Measurements from ENCODE around the gene ZNF543. TPM values are rescaled to one million over a fixed set of nuclear protein-coding genes. Genes with fewer than 3 reads are reported as not detected.

The ZNF543 gene
- total RNA-seq, 2 experiments from 2014 or later: 6.3 to 7.0 TPM

- no peaks in the 10 kb centered on the region for H3K27me3 Mint-ChIP-seq
- POLR2A ChIA-PET: interaction anchor here (0.6 to 1.4 kb wide), 4 partner anchors 32 to 156 kb away, joined by 3 read pairs; no protein-coding TSS in a partner anchor
- CTCF ChIA-PET: no interaction called here
- peak; percentile 89 for DNase-seq
- intact Hi-C loops (cut with micrococcal nuclease): loop anchor here (1.0 to 10.0 kb wide), 2 partner anchors 39 to 85 kb away; partner anchors contain the start of genes TRAPPC2B, ZNF547 and ZNF805
- TF ChIP-seq, protein P1, sequence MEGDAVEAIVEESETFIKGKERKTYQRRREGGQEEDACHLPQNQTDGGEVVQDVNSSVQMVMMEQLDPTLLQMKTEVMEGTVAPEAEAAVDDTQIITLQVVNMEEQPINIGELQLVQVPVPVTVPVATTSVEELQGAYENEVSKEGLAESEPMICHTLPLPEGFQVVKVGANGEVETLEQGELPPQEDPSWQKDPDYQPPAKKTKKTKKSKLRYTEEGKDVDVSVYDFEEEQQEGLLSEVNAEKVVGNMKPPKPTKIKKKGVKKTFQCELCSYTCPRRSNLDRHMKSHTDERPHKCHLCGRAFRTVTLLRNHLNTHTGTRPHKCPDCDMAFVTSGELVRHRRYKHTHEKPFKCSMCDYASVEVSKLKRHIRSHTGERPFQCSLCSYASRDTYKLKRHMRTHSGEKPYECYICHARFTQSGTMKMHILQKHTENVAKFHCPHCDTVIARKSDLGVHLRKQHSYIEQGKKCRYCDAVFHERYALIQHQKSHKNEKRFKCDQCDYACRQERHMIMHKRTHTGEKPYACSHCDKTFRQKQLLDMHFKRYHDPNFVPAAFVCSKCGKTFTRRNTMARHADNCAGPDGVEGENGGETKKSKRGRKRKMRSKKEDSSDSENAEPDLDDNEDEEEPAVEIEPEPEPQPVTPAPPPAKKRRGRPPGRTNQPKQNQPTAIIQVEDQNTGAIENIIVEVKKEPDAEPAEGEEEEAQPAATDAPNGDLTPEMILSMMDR (IDR thresholded peaks at IDR 0.05): no peak
- peak; percentile 68 for ATAC-seq
- H3K4me3 Mint-ChIP-seq: no peak overlapping the region
- H3K4me1 Mint-ChIP-seq (ENCODE audit: low read depth): peaks cover 29% of the 10 kb centered on the region
- no peak overlapping the region for H3K27ac Mint-ChIP-seq
- peaks cover 47% of the 10 kb centered on the region for H3K36me3 Mint-ChIP-seq (ENCODE audit: low read depth)
- no peaks in the 10 kb centered on the region for H3K9me3 Mint-ChIP-seq
Observed at GRCh38 chr19:57279418-57280164, 40.7 kb upstream of the ZNF543 start.

- ATAC-seq: peak; percentile 85
- Mint-ChIP-seq H3K27ac (no peak within 1 kb of the TSS), H3K36me3 (ENCODE audit: low read depth) (peaks cover 50% of the 10 kb centered on the region), H3K9me3 (no peaks in the 10 kb centered on the region), H3K4me3 (no peak within 1 kb of the TSS), H3K27me3 (no peaks in the 10 kb centered on the region), H3K4me1 (ENCODE audit: low read depth) (peaks cover 31% of the 10 kb centered on the region)
- peak; percentile 99 for DNase-seq
- TF ChIP-seq, protein P1 (IDR thresholded peaks at IDR 0.05): no peak
- ChIA-PET POLR2A (interaction anchor here (0.6 to 1.4 kb wide), 4 partner anchors 31 to 156 kb away, joined by 3 read pairs; no protein-coding TSS in a partner anchor), CTCF (no interaction called here)
- intact Hi-C loops (cut with micrococcal nuclease): loop anchor here (1.0 to 10.0 kb wide), 2 partner anchors 40 to 84 kb away; partner anchors contain the start of genes TRAPPC2B, ZNF547 and ZNF805
Observed at GRCh38 chr19:57280165-57280961, 39.9 kb upstream of the ZNF543 start, which contains the start of gene ZNF460. ZNF460 (plus strand) TSS chr19:57280485; CDS start chr19:57280807, 322 bp downstream.

DNA sequence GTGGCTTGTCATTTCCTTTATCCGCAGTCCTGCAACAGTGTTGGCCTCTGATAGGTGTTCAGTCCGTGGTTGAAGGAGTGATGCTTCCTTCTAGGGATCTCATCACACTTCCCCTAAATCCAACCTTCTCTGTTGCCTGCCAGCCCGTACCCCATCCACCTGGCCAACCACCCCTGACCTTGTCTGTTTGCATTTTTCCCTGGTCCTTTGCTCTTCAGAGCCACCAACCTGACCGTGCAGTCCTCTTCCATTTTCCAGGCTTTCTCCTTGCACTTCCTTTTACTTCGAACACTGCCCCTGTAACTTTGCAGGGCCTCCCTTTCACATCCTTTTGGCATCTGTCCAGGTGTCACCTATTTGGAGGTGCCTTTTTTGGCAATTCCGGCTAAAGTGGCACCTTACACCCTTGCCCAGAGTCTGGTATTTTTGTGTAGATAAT lies 39.3 kb upstream of the ZNF543 start:
- Mint-ChIP-seq H3K4me1 (ENCODE audit: low read depth) (peaks cover 35% of the 10 kb centered on the region), H3K36me3 (ENCODE audit: low read depth) (peaks cover 55% of the 10 kb centered on the region), H3K27me3 (no peaks in the 10 kb centered on the region), H3K27ac (no peak overlapping the region), H3K9me3 (no peaks in the 10 kb centered on the region), H3K4me3 (no peak overlapping the region)
- ChIA-PET POLR2A (no interaction called here), CTCF (no interaction called here)
- intact Hi-C loops (cut with micrococcal nuclease): loop anchor here (1.0 to 10.0 kb wide), 2 partner anchors 41 to 84 kb away; partner anchors contain the start of genes TRAPPC2B, ZNF547 and ZNF805
- ATAC-seq (no peak), DNase-seq (peak; percentile 45)
- TF ChIP-seq, protein P1 (IDR thresholded peaks at IDR 0.05): no peak

DNA sequence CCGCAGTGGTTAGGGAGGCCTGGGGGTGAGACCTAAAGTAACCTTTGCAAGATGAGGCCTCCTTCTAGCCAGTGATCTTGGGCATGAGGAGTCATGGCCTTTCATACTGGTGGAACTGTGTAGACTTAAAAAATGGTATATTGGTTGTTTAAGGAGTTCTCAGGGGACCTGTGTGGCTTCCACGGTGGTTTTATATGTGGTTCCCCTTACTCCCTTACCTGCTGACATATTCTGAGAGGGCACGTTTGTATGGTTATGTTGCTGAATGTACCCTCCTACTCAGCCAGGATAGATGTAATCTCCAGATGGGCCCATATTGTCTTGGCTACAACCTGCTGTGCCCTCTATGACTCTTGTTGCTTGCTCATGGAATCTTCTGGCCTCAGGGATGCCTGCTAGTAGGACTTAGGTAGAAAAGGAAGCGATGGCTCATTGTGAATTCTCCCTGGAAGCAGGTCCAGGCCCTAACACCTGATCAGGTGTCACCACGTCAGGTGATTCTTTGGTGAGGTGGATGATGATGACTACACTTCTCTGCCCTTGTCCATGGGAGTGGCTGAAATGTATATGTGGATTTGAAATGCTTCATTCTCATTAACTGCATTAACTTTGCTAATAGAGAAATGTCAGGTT lies 38.1 kb upstream of the ZNF543 start:
- TF ChIP-seq, protein P1 (IDR thresholded peaks at IDR 0.05): no peak
- ChIA-PET POLR2A (no interaction called here), CTCF (no interaction called here)
- no peak overlapping the region for H3K4me3 Mint-ChIP-seq
- peak; percentile 18 for ATAC-seq
- no peak overlapping the region for H3K27ac Mint-ChIP-seq
- peaks cover 64% of the 10 kb centered on the region for H3K36me3 Mint-ChIP-seq (ENCODE audit: low read depth)
- H3K27me3 Mint-ChIP-seq: no peaks in the 10 kb centered on the region
- intact Hi-C loops (cut with micrococcal nuclease): loop anchor here (10.0 kb wide), 1 partner anchor 83 kb away; the partner anchor contains the start of genes TRAPPC2B and ZNF547
- peaks cover 38% of the 10 kb centered on the region for H3K4me1 Mint-ChIP-seq (ENCODE audit: low read depth)
- peak; percentile 73 for DNase-seq
- peaks cover 5% of the 10 kb centered on the region for H3K9me3 Mint-ChIP-seq
